GM12878 (cell line): ENCODE results near the gene ETV3L. TPM values are rescaled to one million over a fixed set of nuclear protein-coding genes. Genes with fewer than 3 reads are reported as not detected.

Source experiments
- ATAC-seq: fragments of 200-7000 bp; cut with Tn5 transposase; 3 replicates; pipeline ENCODE4 v1.9.1; 2020; ENCODE audit warnings: mild to moderate bottlenecking, moderate library complexity
- BruUV-seq: library from RNA; stranded (reverse); fragments of 400-500 nt; replicated peaks from 2 replicates; lab custom pipeline; 2021; lab: Mats Ljungman, UMichigan
- CTCF ChIA-PET: fragments of 300-600 bp; sonication (Branson Sonifier 250); formaldehyde crosslinking; extraction: SDS; loops from one replicate; lab custom pipeline; 2021; ENCODE audit warnings: inconsistent platforms; lab: Yijun Ruan, JAX
- POLR2A ChIA-PET: fragments of 350-600 bp; formaldehyde crosslinking; extraction: SDS; loops from one replicate; lab custom pipeline; 2021; ENCODE audit warnings: inconsistent platforms; lab: Charles Lee
- RAD21 ChIA-PET: fragments of 300-600 bp; sonication (Branson Sonifier 250); formaldehyde crosslinking; loops from one replicate; lab custom pipeline; 2023; ENCODE audit warnings: antibody characterized with exemption; ENCODE audit not compliant: unreplicated experiment; lab: Charles Lee
- SMC1A ChIA-PET: fragments of 300-600 bp; sonication (Branson Sonifier 250); formaldehyde crosslinking; loops from one replicate; lab custom pipeline; 2023; ENCODE audit not compliant: unreplicated experiment, uncharacterized antibody; lab: Charles Lee
- DNase-seq: peaks from one replicate; pipeline ENCODE4 v3.0.0-alpha.2; 2011; ENCODE audit warnings: low read depth, low spot score
- FAIRE-seq: peaks from 3 replicates; lab custom pipeline; 2011; peaks lifted over from hg19 to GRCh38; lab: Jason Lieb, UNC
- H2AFZ ChIP-seq: 2 replicates; pipeline ENCODE4 v1.6.0; 2011; ENCODE audit warnings: low read depth, low read length, control low read depth; ENCODE audit not compliant: control insufficient read depth
- H3K27ac ChIP-seq: 2 replicates; pipeline ENCODE4 v1.5.1; 2011; ENCODE audit warnings: control low read depth; ENCODE audit not compliant: control insufficient read depth, insufficient read depth
- H3K27me3 ChIP-seq, 2 experiments: replicated peaks in 1 of 2; 2 replicates each; pipeline versions ENCODE4 v1.6.0 to v1.6.1; 2011; ENCODE audit warnings: low read length in 1 of 2; ENCODE audit not compliant: control insufficient read depth in 2 of 2, insufficient read depth in 2 of 2
- H3K36me3 ChIP-seq, 2 experiments: 2 replicates each; pipeline ENCODE4 v1.5.1; 2011; ENCODE audit warnings: low read length in 1 of 2; ENCODE audit not compliant: control insufficient read depth in 2 of 2, insufficient read depth in 2 of 2
- H3K4me1 ChIP-seq: 2 replicates; pipeline ENCODE4 v1.6.1; 2011; ENCODE audit warnings: mild to moderate bottlenecking, low read length, moderate library complexity, mixed read lengths; ENCODE audit not compliant: control insufficient read depth, insufficient read depth
- H3K4me2 ChIP-seq: 2 replicates; pipeline ENCODE4 v1.6.0; 2011; ENCODE audit warnings: control low read depth; ENCODE audit not compliant: control insufficient read depth, insufficient read depth
- H3K4me3 ChIP-seq: fragments of 200-600 bp; sonication (generic); 2 replicates; pipeline ENCODE4 v1.5.1; 2016
- H3K79me2 ChIP-seq: 2 replicates; pipeline ENCODE4 v1.6.0; 2011; ENCODE audit warnings: low read length; ENCODE audit not compliant: control insufficient read depth, insufficient read depth
- H3K9ac ChIP-seq: 2 replicates; pipeline ENCODE4 v1.8.0; 2011; ENCODE audit warnings: low read length, control low read depth, mixed read lengths; ENCODE audit not compliant: control insufficient read depth, insufficient read depth
- H3K9me3 ChIP-seq: replicated peaks from 3 replicates; pipeline ENCODE4 v1.5.1; 2011; ENCODE audit warnings: mild to moderate bottlenecking, low read length; ENCODE audit not compliant: control insufficient read depth, insufficient read depth
- H4K20me1 ChIP-seq: 2 replicates; pipeline ENCODE4 v1.6.0; 2011; ENCODE audit not compliant: control insufficient read depth, insufficient read depth
- BCLAF1 ChIP-seq: fragments of 450-650 bp; IDR thresholded peaks from 2 replicates; pipeline ENCODE4 v1.6.1; 2017; ENCODE audit warnings: antibody characterized with exemption, mild to moderate bottlenecking, moderate library complexity
- CEBPZ ChIP-seq: fragments of 150-350 bp; IDR thresholded peaks from 2 replicates; pipeline ENCODE4 v1.6.1; 2016; ENCODE audit warnings: low read depth, low read length
- CHD2 ChIP-seq: IDR thresholded peaks from 2 replicates; pipeline ENCODE4 v1.6.1; 2011; ENCODE audit warnings: low read depth, low read length, improper control_type of control experiment, borderline replicate concordance
- JUNB ChIP-seq: IDR thresholded peaks from 2 replicates; pipeline ENCODE4 v1.6.1; 2016; ENCODE audit warnings: antibody characterized with exemption, mild to moderate bottlenecking
- KAT2A ChIP-seq: conservative IDR thresholded peaks from 2 replicates; pipeline ENCODE4 v1.6.1; 2011; ENCODE audit warnings: low read depth, low read length; ENCODE audit not compliant: control insufficient read depth
- PAX5 ChIP-seq: IDR thresholded peaks from 2 replicates; pipeline ENCODE4 v1.6.1; 2011; ENCODE audit warnings: low read depth, low read length, borderline replicate concordance
- PKNOX1 ChIP-seq: fragments of 450-650 bp; IDR thresholded peaks from 2 replicates; pipeline ENCODE4 v1.6.1; 2016; ENCODE audit warnings: mild to moderate bottlenecking
- SMC3 ChIP-seq: IDR thresholded peaks from 2 replicates; pipeline ENCODE4 v1.6.1; 2011; ENCODE audit warnings: low read length, improper control_type of control experiment, borderline replicate concordance
- ZBTB40 ChIP-seq: fragments of 450-650 bp; IDR thresholded peaks from 2 replicates; pipeline ENCODE4 v1.6.1; 2016; ENCODE audit warnings: mild to moderate bottlenecking, moderate library complexity, borderline replicate concordance
- WGBS: methylation state at CpG from one replicate; pipeline ENCODE4 v1.1.6; 2016; ENCODE audit warnings: low lambda C conversion rate; ENCODE audit not compliant: insufficient replicate concordance, insufficient coverage; ENCODE audit errors: missing lambda C conversion rate; 5-methylcytosine and 5-hydroxymethylcytosine counted together
- in situ Hi-C: fragments of 300-500 bp; cut with MboI; formaldehyde crosslinking; loops from 9 replicates; pipeline ENCODE4 v1.14.3; 2018; ENCODE audit warnings: mixed read lengths
- intact Hi-C: fragments of 100-400 bp; cut with micrococcal nuclease; formaldehyde crosslinking; loops from one replicate; pipeline ENCODE4 v1.14.2; 2022; ENCODE audit not compliant: unreplicated experiment
- polyA plus RNA-seq, 11 experiments: library from polyadenylated mRNA; depleted of rRNA in 4 of 11; unstranded in 6 of 11; stranded (reverse) in 5 of 11; fragments of >200 nt; fragmentation: Nextera tagmentation in 4 of 11; fragmentation: Illumina TruSeq in 1 of 11; extraction: Ambion mirVana in 4 of 11; extraction: Trizol in 1 of 11; gene quantifications; 1 replicate in 1 of 11; 2 replicates in 10 of 11; pipeline versions ENCODE4 v1.2.1 to v1.2.3, GENCODE V29; 2011 to 2016; ENCODE audit warnings: inconsistent platforms in 2 of 11, missing spikeins in 2 of 11, low read depth in 1 of 11
- total RNA-seq, 4 experiments: library from RNA; depleted of rRNA in 3 of 4; stranded (reverse); fragments of >200 nt in 3 of 4; fragmentation: Illumina TruSeq in 1 of 4; extraction: Trizol in 1 of 4; gene quantifications; 2 replicates each; pipeline versions ENCODE4 v1.2.1 to v1.2.3, GENCODE V29; 2013 to 2021

ETV3L gene
- total and polyA plus RNA-seq, 10 of the 15 experiments (the other 5 are each of a cell fraction or from before 2014, with no cell fraction given) = 0.03 to 1.3 (median 0.44) TPM

- TF ChIP-seq CEBPZ (no peak), PAX5 (no peak), KAT2A (no peak), SMC3 (no peak)
- TF ChIP-seq, all 136 proteins: peak for 0
Observed at GRCh38 chr1:157091668-157092273, 7.8 kb downstream of the ETV3L start (continued).

GRCh38 chr1:157091186-157091585, 8.4 kb downstream of the ETV3L start:
- Histone ChIP-seq H3K9me3 (no peaks in the 10 kb centered on the region), H3K27me3 (no peaks in the 10 kb centered on the region; a peak in 1 of 4 replicates), H3K36me3 (no peaks in the 10 kb centered on the region), H4K20me1 (no peaks in the 10 kb centered on the region), H3K4me1 (no peaks in the 10 kb centered on the region), H3K4me3 (no peak overlapping the region), H2AFZ (no peak overlapping the region), H3K9ac (no peak overlapping the region), H3K4me2 (no peak overlapping the region), H3K27ac (no peak overlapping the region), H3K79me2 (no peaks in the 10 kb centered on the region)
- ChIA-PET CTCF (interaction anchor here (0.6 to 14.4 kb wide), 22 partner anchors 8 to 442 kb away, joined by 3 to 715 read pairs (median 8); partner anchors contain the start of gene ETV3L), RAD21 (interaction anchor here (1.1 to 6.1 kb wide), 12 partner anchors 8 to 158 kb away, joined by 3 to 442 read pairs (median 9); partner anchors contain the start of gene ETV3L), SMC1A (interaction anchor here (0.6 to 10.1 kb wide), 15 partner anchors 10 to 86 kb away, joined by 3 to 383 read pairs (median 8); no protein-coding TSS in a partner anchor), POLR2A (interaction anchor here (0.6 to 1.5 kb wide), 2 partner anchors 18 to 63 kb away, joined by 4 read pairs; no protein-coding TSS in a partner anchor)
- FAIRE-seq = no peak
- no TSS peak for BruUV-seq
- in situ Hi-C loops = loop anchor here (5.0 to 10.0 kb wide), 2 partner anchors 61 to 404 kb away; no protein-coding TSS in a partner anchor
- no peak for ATAC-seq
- intact Hi-C loops = loop anchor here (5.0 kb wide), 1 partner anchor 46 kb away; the partner anchor contains the start of gene ETV3
- DNase-seq = no peak
- 5% methylated on average over 4 of the region's 4 CpGs for WGBS
- TF ChIP-seq JUNB (no peak), ZBTB40 (no peak), PKNOX1 (no peak), BCLAF1 (no peak), CHD2 (no peak)
